ENCODE data around the gene CENPB.

DNA sequence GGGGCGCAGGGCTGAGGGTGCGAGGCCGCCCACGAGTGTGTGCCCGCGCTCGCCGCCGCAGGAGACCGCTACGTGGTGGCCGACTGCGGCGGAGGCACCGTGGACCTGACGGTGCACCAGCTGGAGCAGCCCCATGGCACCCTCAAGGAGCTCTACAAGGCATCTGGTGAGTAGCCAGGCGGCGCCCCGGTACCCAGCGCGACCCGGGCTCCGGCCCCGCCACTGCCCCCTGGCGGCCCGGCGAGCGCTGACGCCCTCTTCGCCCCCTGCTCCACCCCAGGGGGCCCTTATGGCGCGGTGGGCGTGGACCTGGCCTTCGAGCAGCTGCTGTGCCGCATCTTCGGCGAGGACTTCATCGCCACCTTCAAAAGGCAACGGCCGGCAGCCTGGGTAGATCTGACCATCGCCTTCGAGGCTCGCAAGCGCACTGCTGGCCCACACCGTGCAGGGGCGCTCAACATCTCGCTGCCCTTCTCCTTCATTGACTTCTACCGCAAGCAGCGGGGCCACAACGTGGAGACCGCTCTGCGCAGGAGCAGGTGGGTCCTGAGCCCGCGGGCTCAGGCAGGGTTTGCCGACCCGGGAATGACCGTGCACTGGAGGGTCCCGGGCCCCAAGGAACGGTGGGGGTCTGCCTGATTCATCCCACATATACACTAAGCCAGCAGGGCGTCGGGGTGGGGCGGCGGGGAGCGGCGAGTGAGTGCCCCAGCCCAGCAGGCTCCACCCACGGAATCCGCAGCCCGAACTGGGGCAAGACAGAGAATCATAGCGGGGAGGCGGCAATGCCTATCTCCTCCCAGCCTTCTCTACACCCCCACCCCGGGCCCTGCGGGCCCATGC, 36.6 kb downstream of the CENPB start:
- TF ChIP-seq RAD21 (IDR thresholded peaks at IDR 0.05; ENCODE audit: low read length) (peak; percentile 34), CTCF (IDR thresholded peaks at IDR 0.05) (peak; percentile 83)
